Natural killer cell (primary cell): ENCODE measurements around the gene IWS1. TPM values are rescaled to one million over a fixed set of nuclear protein-coding genes. Genes with fewer than 3 reads are reported as not detected.

Source experiments
- ATAC-seq, 3 donors: fragments of 150-1000 bp in 2 of 3; fragments of 200-7000 bp in 1 of 3; cut with Tn5 transposase; 1 replicate in 1 of 3; 2 replicates in 2 of 3; pipeline ENCODE4 v1.10.0; 2021; ENCODE audit warnings: mild to moderate bottlenecking in 2 of 3, moderate library complexity in 2 of 3
- DNase-seq, 2 donors: peaks; one replicate each; pipeline versions ENCODE4 v3.0.0 to v3.0.0-alpha.2; 2013 to 2021; ENCODE audit warnings: mixed read lengths in 1 of 2
- H3K27ac ChIP-seq: one replicate; pipeline ENCODE4 v1.5.1; 2013; ENCODE audit warnings: mild to moderate bottlenecking, low read length
- H3K27me3 ChIP-seq: one replicate; pipeline ENCODE4 v1.6.1; 2013; ENCODE audit warnings: low read length; ENCODE audit not compliant: control insufficient read depth, insufficient read depth
- H3K36me3 ChIP-seq: one replicate; pipeline ENCODE4 v1.6.1; 2013; ENCODE audit warnings: low read length; ENCODE audit not compliant: control insufficient read depth, insufficient read depth
- H3K4me1 ChIP-seq: one replicate; pipeline ENCODE4 v1.6.1; 2013; ENCODE audit warnings: low read length; ENCODE audit not compliant: control insufficient read depth, insufficient read depth
- H3K4me3 ChIP-seq: one replicate; pipeline ENCODE4 v1.5.1; 2013; ENCODE audit warnings: low read length
- H3K9me3 ChIP-seq: one replicate; pipeline ENCODE4 v1.6.1; 2013; ENCODE audit warnings: low read length; ENCODE audit not compliant: control insufficient read depth, insufficient read depth
- H3K27ac Mint-ChIP-seq, 2 donors: one replicate each; pipeline ENCODE4 v1.8.0; 2022; ENCODE audit warnings: mild to moderate bottlenecking in 2 of 2, mixed read lengths in 2 of 2, moderate library complexity in 1 of 2
- H3K27me3 Mint-ChIP-seq, 2 donors: one replicate each; pipeline ENCODE4 v1.8.0; 2022; ENCODE audit warnings: low read depth in 2 of 2, mixed read lengths in 2 of 2
- H3K36me3 Mint-ChIP-seq: one replicate; pipeline ENCODE4 v1.8.0; 2022; ENCODE audit warnings: mixed read lengths
- H3K4me1 Mint-ChIP-seq, 2 donors: one replicate each; pipeline ENCODE4 v1.8.0; 2022; ENCODE audit warnings: mixed read lengths in 2 of 2
- H3K4me3 Mint-ChIP-seq: one replicate; pipeline ENCODE4 v1.8.0; 2022; ENCODE audit warnings: mild to moderate bottlenecking, moderate library complexity, mixed read lengths
- H3K9me3 Mint-ChIP-seq, 2 donors: one replicate each; pipeline ENCODE4 v1.8.0; 2022; ENCODE audit warnings: mixed read lengths in 2 of 2
- CTCF ChIP-seq: fragments of 200-600 bp; IDR thresholded peaks from one replicate; pipeline ENCODE4 v1.8.0; 2022; ENCODE audit warnings: antibody characterized with exemption
- WGBS: methylation state at CpG from one replicate; pipeline ENCODE4 v1.1.7; 2013; ENCODE audit warnings: missing lambda C conversion rate; ENCODE audit not compliant: insufficient coverage; 5-methylcytosine and 5-hydroxymethylcytosine counted together
- intact Hi-C: fragments of 100-400 bp; cut with micrococcal nuclease; formaldehyde crosslinking; loops from one replicate; pipeline ENCODE4 v1.14.2; 2022
- total RNA-seq, 4 donors: library from RNA; stranded (reverse); fragments of 120-200 nt in 1 of 4; gene quantifications; one replicate each; pipeline versions ENCODE4 v1.2.3 to v1.2.4, GENCODE V29; 2013 to 2022

The IWS1 gene
- total RNA-seq, 3 donors from 2014 or later (not counting 1 experiment from before 2014, with no cell fraction given), result 21.7 to 27.1 (median 23.9) TPM

DNA sequence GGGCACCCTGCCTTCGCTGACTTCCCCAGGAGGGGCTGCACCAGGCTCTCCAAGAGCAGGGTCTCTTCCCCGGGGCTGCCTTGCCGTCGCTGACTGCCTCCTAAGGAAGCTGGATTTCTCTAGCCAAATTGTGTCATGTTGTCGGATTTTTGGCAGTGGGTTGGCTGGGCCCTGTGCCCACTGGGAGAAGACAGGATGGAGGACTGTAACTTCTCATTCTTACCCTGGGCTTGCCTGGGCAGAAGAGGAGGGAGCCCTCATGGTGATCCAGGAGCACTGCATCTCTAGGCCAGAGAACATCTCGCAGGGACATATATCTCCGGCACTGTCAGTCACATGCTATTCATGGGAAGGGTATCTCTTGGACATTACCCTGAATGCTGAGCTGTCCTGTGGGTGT is 15.5 kb upstream of the IWS1 start:
- Mint-ChIP-seq H3K27ac (no peak overlapping the region), H3K27me3 (peaks cover 0 to 6% of the 10 kb centered on the region in 2 donors), H3K4me3 (no peak overlapping the region), H3K36me3 (no peaks in the 10 kb centered on the region), H3K9me3 (no peaks in the 10 kb centered on the region), H3K4me1 (no peaks in the 10 kb centered on the region)
- WGBS, result 94% methylated on average over 7 of the region's 7 CpGs
- no peak for TF ChIP-seq CTCF
- ATAC-seq (no peak), DNase-seq (no peak)
- Histone ChIP-seq H3K27me3 (no peaks in the 10 kb centered on the region), H3K4me1 (no peaks in the 10 kb centered on the region), H3K27ac (no peak overlapping the region), H3K36me3 (no peaks in the 10 kb centered on the region), H3K9me3 (no peaks in the 10 kb centered on the region), H3K4me3 (no peak overlapping the region)
- intact Hi-C loops, result no loop called here

GRCh38 chr2:127537644-127538043 is 11.4 kb upstream of the IWS1 start:
- Mint-ChIP-seq H3K27me3 (peaks cover 16 to 18% of the 10 kb centered on the region in 2 donors), H3K27ac (no peak overlapping the region), H3K9me3 (no peaks in the 10 kb centered on the region), H3K4me3 (no peak overlapping the region), H3K36me3 (no peaks in the 10 kb centered on the region), H3K4me1 (no peaks in the 10 kb centered on the region)
- no peaks in the 10 kb centered on the region for H3K4me1 ChIP-seq
- ATAC-seq (no peak), DNase-seq (no peak)
- 92% methylated on average over 5 of the region's 5 CpGs for WGBS
- no peaks in the 10 kb centered on the region for H3K9me3 ChIP-seq
- H3K4me3 ChIP-seq, result no peak overlapping the region
- intact Hi-C loops, result no loop called here
- H3K27me3 ChIP-seq, result no peaks in the 10 kb centered on the region
- H3K27ac ChIP-seq, result no peak overlapping the region
- H3K36me3 ChIP-seq, result no peaks in the 10 kb centered on the region
- no peak for TF ChIP-seq CTCF

- H3K9me3 ChIP-seq, result no peaks in the 10 kb centered on the region
- DNase-seq (no peak), ATAC-seq (no peak)
- no peaks in the 10 kb centered on the region for H3K27me3 ChIP-seq
- H3K27me3 Mint-ChIP-seq, result peaks cover 11 to 19% of the 10 kb centered on the region in 2 donors
- intact Hi-C loops, result no loop called here
- no peaks in the 10 kb centered on the region for H3K4me1 ChIP-seq
- no peaks in the 10 kb centered on the region for H3K36me3 Mint-ChIP-seq
- H3K36me3 ChIP-seq, result no peaks in the 10 kb centered on the region
- H3K4me3 ChIP-seq, result no peak overlapping the region
- 86% methylated on average over 6 of the region's 7 CpGs for WGBS
- H3K4me3 Mint-ChIP-seq, result no peak overlapping the region
- H3K9me3 Mint-ChIP-seq, result no peaks in the 10 kb centered on the region
- TF ChIP-seq CTCF, result no peak
- H3K4me1 Mint-ChIP-seq, result no peaks in the 10 kb centered on the region
- H3K27ac Mint-ChIP-seq, result no peak overlapping the region
- H3K27ac ChIP-seq, result no peak overlapping the region
Observed at GRCh38 chr2:127536707-127537541, 10.6 kb upstream of the IWS1 start.

DNA sequence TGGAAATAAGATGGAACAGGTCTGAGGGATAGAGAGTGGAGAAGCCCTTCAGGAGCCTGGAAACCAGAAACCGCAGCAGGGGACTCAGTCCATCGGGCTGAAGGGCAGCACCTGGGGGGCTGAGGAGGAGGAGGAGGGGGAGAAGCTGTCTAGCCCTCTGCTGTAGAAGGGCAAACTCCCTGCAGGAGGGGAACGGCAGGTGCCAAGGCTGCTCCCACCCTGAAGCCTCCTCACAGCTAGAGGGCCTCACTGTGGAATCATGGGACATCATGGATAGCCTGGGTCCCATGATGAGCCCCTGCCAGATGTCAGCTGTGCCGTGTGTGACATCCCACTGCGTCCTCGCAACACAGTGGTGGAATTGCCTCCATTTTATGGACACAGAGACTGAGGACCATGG is 9.6 kb upstream of the IWS1 start:
- intact Hi-C loops, result no loop called here
- Mint-ChIP-seq H3K27me3 (peaks cover 11 to 26% of the 10 kb centered on the region in 2 donors), H3K4me3 (no peak overlapping the region), H3K9me3 (no peaks in the 10 kb centered on the region), H3K4me1 (no peaks in the 10 kb centered on the region), H3K27ac (no peak overlapping the region), H3K36me3 (no peaks in the 10 kb centered on the region)
- ATAC-seq (no peak), DNase-seq (no peak)
- TF ChIP-seq CTCF, result no peak
- Histone ChIP-seq H3K36me3 (no peaks in the 10 kb centered on the region), H3K9me3 (no peaks in the 10 kb centered on the region), H3K27ac (no peak overlapping the region), H3K27me3 (no peaks in the 10 kb centered on the region), H3K4me1 (no peaks in the 10 kb centered on the region), H3K4me3 (no peak overlapping the region)
- 88% methylated on average over 6 of the region's 6 CpGs for WGBS
